BLaER1 (cell line): ENCODE results near the gene WDR76.

Experiments used
- H3K27ac ChIP-seq: shearing (Covaris generic); formaldehyde crosslinking; 2 replicates; pipeline ENCODE4 v1.8.1; 2022
- H3K27me3 ChIP-seq: shearing (Covaris generic); formaldehyde crosslinking; 2 replicates; pipeline ENCODE4 v1.8.1; 2022
- H3K36me3 ChIP-seq: shearing (Covaris generic); formaldehyde crosslinking; 2 replicates; pipeline ENCODE4 v1.8.1; 2022
- H3K4me1 ChIP-seq: shearing (Covaris generic); formaldehyde crosslinking; 2 replicates; pipeline ENCODE4 v1.8.1; 2022
- H3K4me2 ChIP-seq: shearing (Covaris generic); formaldehyde crosslinking; 2 replicates; pipeline ENCODE4 v1.8.1; 2022
- H3K4me3 ChIP-seq: shearing (Covaris generic); formaldehyde crosslinking; 2 replicates; pipeline ENCODE4 v1.8.1; 2022
- H3K9ac ChIP-seq: shearing (Covaris generic); formaldehyde crosslinking; 2 replicates; pipeline ENCODE4 v1.8.1; 2022
- H3K9me3 ChIP-seq: shearing (Covaris generic); formaldehyde crosslinking; 2 replicates; pipeline ENCODE4 v1.8.1; 2022
- H4K20me1 ChIP-seq: shearing (Covaris generic); formaldehyde crosslinking; 2 replicates; pipeline ENCODE4 v1.8.1; 2022
- Cebpa-rat ChIP-seq: shearing (Covaris generic); IDR thresholded peaks from 2 replicates; pipeline ENCODE4 v1.8.1; 2022

Gene WDR76

GRCh38 chr15:43911235-43911781 is 84.5 kb downstream of the WDR76 start:
- Histone ChIP-seq H3K27ac (no peak overlapping the region), H3K9me3 (no peaks in the 10 kb centered on the region), H3K4me3 (no peak overlapping the region), H3K9ac (no peak overlapping the region), H3K4me2 (no peak overlapping the region), H3K36me3 (no peaks in the 10 kb centered on the region), H3K4me1 (no peaks in the 10 kb centered on the region), H4K20me1 (no peaks in the 10 kb centered on the region), H3K27me3 (no peaks in the 10 kb centered on the region)
- TF ChIP-seq Cebpa-rat: no peak

- H3K9ac ChIP-seq: no peak overlapping the region
- no peaks in the 10 kb centered on the region for H3K9me3 ChIP-seq
- H3K27ac ChIP-seq: no peak overlapping the region
- no peak overlapping the region for H3K4me3 ChIP-seq
- no peaks in the 10 kb centered on the region for H3K36me3 ChIP-seq
- no peak for TF ChIP-seq Cebpa-rat
- no peaks in the 10 kb centered on the region for H3K27me3 ChIP-seq
- H3K4me1 ChIP-seq: no peaks in the 10 kb centered on the region
- no peaks in the 10 kb centered on the region for H4K20me1 ChIP-seq
- H3K4me2 ChIP-seq: no peak overlapping the region
These were observed 85.4 kb downstream of the WDR76 start for GRCh38 chr15:43912208-43912607.

GRCh38 chr15:43913026-43913780 is 86.4 kb downstream of the WDR76 start:
- H3K9ac ChIP-seq: no peak overlapping the region
- no peak overlapping the region for H3K27ac ChIP-seq
- no peak for TF ChIP-seq Cebpa-rat
- no peak overlapping the region for H3K4me3 ChIP-seq
- no peak overlapping the region for H3K4me2 ChIP-seq
- H3K27me3 ChIP-seq: no peaks in the 10 kb centered on the region
- no peaks in the 10 kb centered on the region for H4K20me1 ChIP-seq
- H3K36me3 ChIP-seq: no peaks in the 10 kb centered on the region
- peaks cover 5% of the 10 kb centered on the region; the same call in 1 of the 2 replicates for H3K4me1 ChIP-seq
- no peaks in the 10 kb centered on the region for H3K9me3 ChIP-seq

GRCh38 chr15:43913941-43914340 is 87.1 kb downstream of the WDR76 start:
- H3K4me2 ChIP-seq: no peak overlapping the region
- no peak overlapping the region for H3K4me3 ChIP-seq
- H3K9me3 ChIP-seq: no peaks in the 10 kb centered on the region
- no peak overlapping the region for H3K9ac ChIP-seq
- no peaks in the 10 kb centered on the region for H3K36me3 ChIP-seq
- H3K4me1 ChIP-seq: peaks cover 5% of the 10 kb centered on the region; the same call in 1 of the 2 replicates
- no peaks in the 10 kb centered on the region for H4K20me1 ChIP-seq
- H3K27me3 ChIP-seq: no peaks in the 10 kb centered on the region
- TF ChIP-seq Cebpa-rat: no peak
- H3K27ac ChIP-seq: no peak overlapping the region

GRCh38 chr15:43915631-43916325 is 89.0 kb downstream of the WDR76 start:
- peaks cover 5% of the 10 kb centered on the region; the same call in 1 of the 2 replicates for H3K4me1 ChIP-seq
- H3K9me3 ChIP-seq: no peaks in the 10 kb centered on the region
- no peak overlapping the region for H3K9ac ChIP-seq
- no peaks in the 10 kb centered on the region for H3K36me3 ChIP-seq
- H3K27ac ChIP-seq: no peak overlapping the region
- H3K4me2 ChIP-seq: no peak overlapping the region
- no peaks in the 10 kb centered on the region for H4K20me1 ChIP-seq
- no peaks in the 10 kb centered on the region for H3K27me3 ChIP-seq
- H3K4me3 ChIP-seq: no peak overlapping the region
- no peak for TF ChIP-seq Cebpa-rat

- H3K27ac ChIP-seq: no peak overlapping the region
These were observed 89.5 kb downstream of the WDR76 start for GRCh38 chr15:43916326-43916660.

More at GRCh38 chr15:43916326-43916660, 89.5 kb downstream of the WDR76 start:
- no peak for TF ChIP-seq Cebpa-rat
- H3K9me3 ChIP-seq: no peaks in the 10 kb centered on the region
- no peaks in the 10 kb centered on the region for H4K20me1 ChIP-seq
- H3K9ac ChIP-seq: no peak overlapping the region
- H3K36me3 ChIP-seq: no peaks in the 10 kb centered on the region
- no peaks in the 10 kb centered on the region for H3K27me3 ChIP-seq
- H3K4me3 ChIP-seq: no peak overlapping the region
- H3K4me1 ChIP-seq: peaks cover 5% of the 10 kb centered on the region; the same call in 1 of the 2 replicates
- no peak overlapping the region for H3K4me2 ChIP-seq
